Skeletal muscle cell (primary cell): ENCODE data around the gene PRG2.

Experiments
- DNase-seq: peaks from one replicate; pipeline ENCODE4 v3.0.0-alpha.2; 2010; ENCODE audit warnings: low read depth
- H3K4me3 ChIP-seq: 2 replicates; pipeline ENCODE4 v1.5.1; 2011; ENCODE audit warnings: low read depth, mild to moderate bottlenecking, control low read depth, low read length, moderate library complexity

The PRG2 gene

GRCh38 chr11:57399972-57400578 lies 9.6 kb upstream of the PRG2 start:
- no peak overlapping the region for H3K4me3 ChIP-seq
- DNase-seq = no peak

- DNase-seq = no peak
- H3K4me3 ChIP-seq = no peak overlapping the region
Observed at GRCh38 chr11:57399221-57399620, 8.8 kb upstream of the PRG2 start.

GRCh38 chr11:57397394-57397990 lies 7.0 kb upstream of the PRG2 start:
- DNase-seq = no peak
- no peak overlapping the region for H3K4me3 ChIP-seq

- no peak for DNase-seq
- no peak overlapping the region for H3K4me3 ChIP-seq
Observed at GRCh38 chr11:57396744-57397143, 6.3 kb upstream of the PRG2 start.

GRCh38 chr11:57395905-57396623 lies 5.6 kb upstream of the PRG2 start:
- H3K4me3 ChIP-seq = no peak overlapping the region
- DNase-seq = no peak

- no peak overlapping the region for H3K4me3 ChIP-seq
- no peak for DNase-seq
Observed at GRCh38 chr11:57394203-57394965, 3.9 kb upstream of the PRG2 start.

GRCh38 chr11:57392763-57393105 lies 2.3 kb upstream of the PRG2 start:
- no peak for DNase-seq
- no peak overlapping the region for H3K4me3 ChIP-seq

GRCh38 chr11:57392066-57392762 lies 1.8 kb upstream of the PRG2 start:
- DNase-seq = no peak
- H3K4me3 ChIP-seq = no peak overlapping the region

- H3K4me3 ChIP-seq = no peak overlapping the region
- no peak for DNase-seq
Observed at GRCh38 chr11:57391539-57391938, 1.1 kb upstream of the PRG2 start.

GRCh38 chr11:57391111-57391510 lies 661 bp upstream of the PRG2 start:
- no peak overlapping the region for H3K4me3 ChIP-seq
- no peak for DNase-seq

- H3K4me3 ChIP-seq = no peak overlapping the region
- no peak for DNase-seq
Observed at GRCh38 chr11:57387289-57388030, 3.0 kb downstream of the PRG2 start.

GRCh38 chr11:57386178-57386940 lies 4.1 kb downstream of the PRG2 start:
- no peak for DNase-seq
- H3K4me3 ChIP-seq = no peak overlapping the region

GRCh38 chr11:57380975-57381374 lies 9.5 kb downstream of the PRG2 start, which contains the start of gene PRG3:
Gene PRG3, minus strand, starts transcription at chr11:57381150. Its CDS starts 442 bp downstream, at chr11:57380708.
- DNase-seq = no peak
- no peak within 1 kb of the TSS for H3K4me3 ChIP-seq

GRCh38 chr11:57379732-57380131 lies 10.7 kb downstream of the PRG2 start:
- H3K4me3 ChIP-seq = no peak overlapping the region
- no peak for DNase-seq

- no peak overlapping the region for H3K4me3 ChIP-seq
- no peak for DNase-seq
Observed at GRCh38 chr11:57378186-57378585, 12.3 kb downstream of the PRG2 start.

GRCh38 chr11:57377107-57377506 lies 13.3 kb downstream of the PRG2 start:
- DNase-seq = no peak
- no peak overlapping the region for H3K4me3 ChIP-seq

GRCh38 chr11:57376095-57377090 lies 14.1 kb downstream of the PRG2 start:
- no peak for DNase-seq
- H3K4me3 ChIP-seq = no peak overlapping the region
